NCI-H748 (cell line): ENCODE measurements around the gene CD300LB.
"Not testable (repeated sequence)": the region's sequence is repeated elsewhere in the genome, so short reads cannot be mapped to it uniquely, and the experiment has no call there.

Experiments used
- DNase-seq: peaks from one replicate; lab custom pipeline; 2025; ENCODE audit not compliant: unreplicated experiment; lab: John Stamatoyannopoulos, UW

CD300LB gene

DNA sequence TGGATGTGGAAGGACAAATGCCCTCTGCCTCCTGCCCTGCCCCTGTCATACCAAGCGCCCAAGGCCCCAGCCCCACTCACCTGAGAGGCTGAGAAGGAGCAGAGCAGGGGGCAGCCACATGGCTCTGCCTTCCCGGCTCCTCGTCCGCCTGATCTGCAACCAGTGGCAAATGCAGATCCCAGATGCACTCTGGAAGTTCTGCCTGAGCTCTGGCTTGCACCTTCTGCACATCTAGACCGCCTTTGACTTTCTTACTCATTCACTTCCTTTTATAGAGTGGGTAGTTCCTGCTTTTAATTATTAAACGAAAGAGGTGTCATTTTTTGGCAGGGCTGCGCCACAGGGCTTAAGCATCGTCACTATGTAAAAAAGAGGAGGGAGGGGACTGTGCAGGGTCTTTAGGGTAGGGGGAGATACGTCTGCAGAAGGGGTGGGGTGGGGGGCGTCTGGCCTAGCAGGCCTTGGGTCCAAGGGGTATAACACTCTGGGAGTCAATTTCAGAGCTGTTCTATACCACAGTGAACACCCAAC, at the start of gene CD300LB:
TSS of gene CD300LB (minus strand) at position 245 of the 531 bp plus-strand sequence. CDS start at position 120, 125 bp downstream.
- no peak for DNase-seq

DNA sequence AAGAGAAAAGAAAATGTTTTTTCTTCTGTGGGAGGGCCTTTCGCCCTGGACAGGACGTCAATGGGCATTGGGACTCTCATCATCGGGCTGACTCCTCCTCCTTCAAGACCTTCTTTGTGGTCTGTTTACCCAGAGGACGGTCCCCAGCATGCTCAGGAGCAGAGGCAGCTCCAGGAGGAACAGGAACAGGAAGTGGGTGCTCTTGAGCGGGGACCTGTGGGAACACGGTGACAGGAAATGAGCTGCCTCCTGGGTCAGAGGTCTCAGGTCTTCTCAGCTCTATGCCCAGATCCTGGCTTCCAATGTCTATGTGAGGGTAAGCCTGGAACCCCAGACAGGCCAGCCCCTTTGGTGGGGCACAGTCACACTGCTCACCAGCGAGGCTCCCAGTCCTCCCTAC, 48.6 kb upstream of the CD300LB start:
- DNase-seq: no peak

DNA sequence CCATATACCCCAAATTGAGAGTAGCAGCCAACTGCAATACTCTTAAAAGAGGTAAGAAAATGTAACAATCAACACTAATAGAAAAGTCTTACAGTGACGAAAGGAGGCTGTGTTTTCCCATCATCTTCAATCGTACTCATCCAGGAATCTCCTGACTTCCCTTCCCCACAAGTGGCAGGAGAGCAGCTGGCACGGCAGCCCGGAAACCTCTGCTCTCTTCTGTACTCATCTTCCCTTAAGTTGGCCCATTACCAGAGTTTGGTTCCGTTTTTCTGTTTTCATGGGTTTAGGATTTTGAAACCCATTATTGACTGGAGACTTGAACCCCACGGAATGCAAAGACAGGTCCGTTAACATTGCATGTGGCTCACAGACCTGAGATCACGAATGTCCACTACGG, 47.7 kb upstream of the CD300LB start:
- DNase-seq: no peak

DNA sequence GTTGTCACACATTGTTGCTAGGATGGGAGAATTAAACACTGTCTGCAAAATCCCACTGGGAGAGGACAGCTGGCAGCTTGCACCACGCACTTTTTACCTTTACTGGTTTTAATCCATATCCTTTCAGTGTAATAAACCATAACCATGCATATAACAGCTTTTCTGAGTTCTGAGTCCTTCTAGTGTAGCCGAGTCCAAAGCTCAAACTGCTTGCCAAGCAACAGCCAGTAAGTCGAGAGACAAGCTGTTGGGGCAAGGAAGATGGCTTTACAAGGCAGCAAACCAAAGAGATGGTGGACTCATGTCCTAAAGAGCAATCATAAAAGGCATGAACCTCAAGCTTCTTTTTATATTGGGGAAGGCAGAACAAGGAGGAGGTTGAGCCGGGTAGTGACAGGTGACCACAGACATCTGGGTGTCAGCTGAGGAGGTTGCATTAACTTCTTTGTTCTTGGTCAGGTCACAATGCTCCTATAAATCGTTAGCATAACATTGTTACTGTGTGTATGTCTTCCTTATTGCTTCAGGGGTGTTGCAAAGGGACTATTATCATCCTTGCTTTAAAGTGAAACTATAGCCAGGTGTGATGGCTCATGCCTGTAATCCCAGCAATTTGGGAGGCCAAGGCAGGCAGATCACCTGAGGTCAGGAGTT, 43.3 kb upstream of the CD300LB start:
- no peak for DNase-seq

DNA sequence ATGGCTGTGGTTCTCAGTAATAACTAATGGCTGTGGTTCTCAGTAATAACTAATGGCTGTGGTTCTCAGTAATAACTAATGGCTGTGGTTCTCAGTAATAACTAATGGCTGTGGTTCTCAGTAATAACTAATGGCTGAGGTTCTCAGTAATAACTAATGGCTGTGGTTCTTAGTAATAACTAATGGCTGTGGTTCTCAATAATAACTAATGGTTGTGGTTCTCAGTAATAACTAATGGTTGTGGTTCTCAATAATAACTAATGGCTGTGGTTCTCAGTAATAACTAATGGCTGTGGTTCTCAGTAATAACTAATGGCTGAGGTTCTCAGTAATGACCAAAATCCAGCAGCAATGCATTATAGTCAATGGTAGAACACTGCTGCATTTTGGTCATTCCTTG, 42.4 kb upstream of the CD300LB start:
- not testable (repeated sequence) for DNase-seq

DNA sequence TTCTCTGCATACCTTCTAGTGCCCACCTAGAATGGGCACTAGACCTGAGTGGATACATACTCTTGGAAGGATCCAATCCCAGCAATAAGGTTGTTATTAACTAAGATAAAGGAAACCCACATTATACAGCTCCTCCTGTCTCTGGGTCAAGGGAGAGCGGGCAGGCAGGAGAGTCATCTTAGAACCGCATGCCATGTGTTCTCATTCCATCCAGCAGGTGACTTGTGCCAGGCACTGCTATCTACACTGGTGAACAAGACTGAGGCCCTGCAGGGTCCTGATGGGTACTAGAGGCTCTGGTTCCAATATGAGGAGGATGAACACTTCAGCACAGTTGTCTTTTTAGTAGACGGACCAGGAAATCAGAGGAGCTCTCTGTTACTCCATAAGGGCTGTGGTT, 41.9 kb upstream of the CD300LB start:
- no peak for DNase-seq

DNA sequence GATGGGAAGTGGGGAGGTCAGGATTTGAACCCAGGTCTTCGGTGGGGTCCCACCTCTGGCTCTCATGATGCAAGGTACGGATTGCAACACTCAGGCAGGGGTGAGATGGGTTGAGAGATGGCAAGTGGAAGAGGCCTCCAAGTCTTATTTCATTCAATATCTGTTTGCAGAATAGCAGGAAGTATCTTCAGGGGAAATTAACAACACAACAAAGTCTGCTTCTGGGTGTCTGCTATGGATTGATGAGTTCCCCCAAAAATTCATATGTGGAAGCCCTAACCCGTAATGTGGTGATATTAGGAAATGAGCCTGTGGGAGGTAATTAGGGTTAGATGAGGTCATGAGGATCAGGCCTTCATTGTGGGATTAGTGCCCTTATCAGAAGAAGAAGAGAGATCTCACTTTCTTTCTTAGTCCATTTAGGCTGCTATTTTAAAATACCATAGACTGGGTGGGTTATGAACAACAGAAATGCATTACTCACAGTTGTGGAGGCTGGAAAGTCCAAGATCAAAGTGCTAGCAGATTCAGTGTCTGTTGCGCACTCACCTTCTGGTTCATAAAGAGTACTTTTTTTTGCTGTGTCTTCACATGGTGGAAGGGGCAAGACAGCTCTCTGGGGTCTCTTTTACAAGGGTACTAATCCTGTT, 40.5 kb upstream of the CD300LB start:
- no peak for DNase-seq

DNA sequence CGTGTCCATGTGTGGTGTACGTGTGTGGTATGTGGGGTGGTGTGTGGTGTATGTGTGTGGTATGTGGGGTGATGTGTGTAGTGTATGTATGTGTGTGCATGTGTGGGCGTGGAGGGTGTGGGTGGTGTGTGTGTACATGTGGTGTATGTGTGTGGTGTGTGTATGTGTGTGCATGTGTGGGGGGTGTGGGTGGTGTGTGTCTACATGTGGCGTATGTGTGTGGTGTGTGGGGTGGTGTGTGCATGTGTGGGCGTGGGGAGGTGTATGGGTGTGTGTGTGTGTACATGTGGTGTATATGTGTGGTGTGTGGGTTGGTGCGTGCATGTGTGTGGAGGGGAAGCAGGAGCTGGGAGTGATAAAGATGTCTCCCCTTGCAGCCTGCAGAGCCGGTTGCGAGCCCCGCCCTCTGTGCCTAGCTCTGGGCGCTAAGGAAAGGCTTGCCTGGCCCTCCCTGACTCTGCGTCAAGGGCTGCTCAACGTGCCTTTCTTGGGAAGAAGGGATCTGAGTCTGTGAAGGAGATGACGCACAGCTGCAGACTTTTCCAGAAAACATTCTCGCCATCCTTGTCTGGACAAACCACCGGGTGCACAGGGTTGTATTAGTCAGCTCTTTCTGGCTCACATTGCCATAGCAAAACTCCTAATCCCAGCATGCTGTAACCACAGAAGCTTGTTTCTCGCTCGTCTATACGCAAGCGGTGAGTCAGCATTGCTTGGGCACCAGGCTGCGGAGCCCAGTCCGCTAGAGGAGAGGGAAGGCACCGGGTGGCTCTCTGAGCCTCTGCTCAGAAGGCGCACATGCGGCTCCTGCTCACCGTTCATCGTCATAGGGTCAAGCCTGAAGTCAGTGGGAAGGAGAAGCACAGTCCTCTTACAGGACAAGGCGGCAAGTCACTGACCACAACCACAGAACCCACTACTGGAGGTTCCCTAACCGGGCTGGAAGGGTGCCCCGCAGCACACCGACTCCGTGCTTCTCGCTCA, 38.0 kb upstream of the CD300LB start:
- DNase-seq: no peak

DNA sequence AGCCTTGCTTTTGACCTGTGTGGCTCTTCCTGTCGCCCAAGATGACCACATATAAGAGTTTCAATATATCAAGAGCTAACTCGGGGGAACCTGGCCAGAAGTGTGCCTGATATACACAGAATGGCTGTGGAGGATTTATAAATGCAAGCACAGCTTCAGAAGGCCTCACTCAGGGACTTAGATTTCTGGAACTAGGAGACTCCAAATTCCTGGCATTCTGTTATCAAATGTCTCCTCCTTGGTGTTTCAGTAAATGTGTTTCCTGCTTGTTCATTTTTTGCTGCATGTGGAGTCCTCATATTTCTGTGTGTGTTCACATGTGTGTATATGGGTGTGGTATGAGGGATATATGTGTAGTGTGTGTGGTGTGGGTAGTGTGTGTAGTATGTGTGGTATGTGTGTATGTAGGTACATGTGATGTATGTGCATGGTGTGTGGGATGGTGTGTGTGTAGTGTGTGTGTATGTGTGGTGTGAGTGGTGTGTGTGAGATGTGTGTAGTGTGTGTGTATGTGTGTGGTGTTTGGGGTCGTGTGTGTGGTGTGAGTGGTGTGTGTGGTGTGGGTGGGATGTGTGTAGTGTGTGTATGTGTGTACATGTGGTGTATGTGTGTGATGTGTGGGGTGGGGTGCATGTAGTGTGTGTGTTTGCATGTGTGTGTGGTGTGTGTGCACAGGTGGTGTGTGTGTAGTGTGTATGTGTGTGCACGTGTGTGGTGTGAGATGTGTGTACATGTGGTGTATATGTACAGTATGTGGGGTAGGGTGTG, 37.0 kb upstream of the CD300LB start:
- no peak for DNase-seq

DNA sequence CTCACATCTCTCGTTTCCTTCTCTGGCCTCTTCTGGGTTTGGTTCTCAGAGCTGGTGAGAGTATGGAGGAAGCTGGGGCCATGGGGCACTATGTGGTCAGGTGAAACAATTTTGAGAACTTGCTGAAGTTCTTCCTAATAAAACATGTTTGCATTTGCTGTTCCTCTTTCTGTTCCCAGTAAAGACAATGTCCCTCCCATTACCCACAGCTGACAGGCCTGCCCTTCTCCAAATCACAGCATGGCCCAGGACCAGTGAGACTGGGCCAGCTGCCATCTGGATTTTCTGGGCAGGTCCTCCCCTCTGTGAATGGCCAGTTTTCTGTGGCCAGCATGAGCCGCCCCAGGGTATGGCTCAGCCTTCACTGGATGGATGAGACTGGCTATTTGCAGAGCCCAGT, 36.1 kb upstream of the CD300LB start, which contains the start of gene CD300H:
TSS of gene CD300H (minus strand) at position 113 of the 400 bp plus-strand sequence.
- DNase-seq: no peak

DNA sequence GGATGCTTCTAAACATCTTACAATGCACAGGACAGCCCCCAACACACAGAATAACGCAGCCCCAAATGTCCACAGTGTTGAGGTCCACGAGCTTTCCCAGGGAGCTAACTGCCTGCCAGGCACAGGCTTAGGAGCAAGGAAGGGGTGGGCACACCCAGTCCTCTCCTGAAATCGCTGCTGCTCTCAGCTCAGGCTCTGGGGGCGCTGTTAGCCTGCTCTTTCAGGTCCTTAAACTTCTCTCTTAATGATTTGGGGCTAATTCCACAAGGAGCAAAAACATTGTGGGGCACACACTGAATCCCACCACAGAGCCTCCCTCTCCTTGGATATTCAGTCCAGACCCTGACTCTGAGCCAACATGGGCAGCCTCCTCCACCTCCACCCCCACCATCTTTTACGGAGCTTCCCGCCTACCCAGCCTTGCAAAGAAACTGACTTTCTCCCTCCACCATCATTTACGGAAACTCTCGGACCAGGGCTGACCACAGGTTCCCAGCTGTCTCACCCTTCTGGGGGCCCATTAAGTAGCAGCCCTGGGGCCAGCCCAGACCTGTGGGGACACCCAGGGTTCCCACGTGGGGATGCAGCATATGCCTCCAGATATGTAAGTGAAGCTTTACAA, 35.0 kb upstream of the CD300LB start:
- peak; percentile 36 for DNase-seq

DNA sequence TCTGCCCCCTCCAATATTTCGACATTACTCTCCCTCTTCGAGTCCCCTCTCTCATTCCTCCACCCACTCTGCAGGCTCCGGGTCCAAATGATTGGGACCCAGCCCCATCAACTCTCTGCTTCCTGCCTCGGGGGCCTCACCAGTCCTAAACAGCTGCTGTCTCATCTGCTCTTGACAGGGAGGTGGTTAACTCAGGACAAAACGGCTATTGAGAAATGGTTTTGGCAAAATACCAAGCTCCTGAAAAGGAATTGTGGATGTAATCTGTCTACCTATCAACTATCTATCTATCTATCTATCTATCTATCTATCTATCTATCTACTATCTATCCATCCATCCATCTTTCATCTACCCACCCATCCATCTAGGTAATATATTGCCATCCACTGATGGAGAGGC, 33.9 kb upstream of the CD300LB start:
- DNase-seq: no peak

DNA sequence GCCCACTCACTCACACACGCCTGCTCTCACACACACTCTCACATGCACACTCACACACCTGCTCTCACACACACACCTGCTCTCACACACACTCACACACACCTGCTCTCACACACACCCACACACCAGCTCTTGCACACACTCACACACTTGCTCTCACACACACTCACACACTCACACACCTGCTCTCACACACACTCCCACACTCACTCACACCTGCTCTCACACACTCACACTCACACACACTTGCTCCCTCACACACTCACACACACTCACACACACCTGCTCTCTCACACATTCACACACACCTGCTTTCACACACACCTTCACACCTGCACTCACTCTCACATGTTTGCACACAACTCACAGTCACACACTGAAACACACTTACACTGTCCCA, 32.1 kb upstream of the CD300LB start:
- DNase-seq: no peak

DNA sequence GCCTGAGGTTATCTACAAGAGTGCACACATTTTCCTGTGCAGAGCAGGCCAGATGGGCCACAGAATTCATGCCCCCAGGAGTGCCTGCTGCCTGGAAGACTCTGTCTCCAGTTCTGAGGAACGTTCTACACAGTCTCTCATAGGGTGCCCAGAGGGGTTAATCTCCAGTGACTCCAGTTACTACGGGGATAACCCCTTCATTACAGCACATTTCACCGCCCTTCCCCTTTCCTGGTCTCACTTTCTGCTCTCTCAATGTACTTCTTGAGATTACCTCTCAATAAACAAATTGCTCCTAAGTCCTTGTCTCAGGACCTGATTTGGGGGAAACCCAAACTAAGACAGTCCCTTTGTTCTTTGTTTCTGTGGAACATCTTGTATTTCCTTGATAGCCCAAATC, 30.3 kb upstream of the CD300LB start:
- no peak for DNase-seq

DNA sequence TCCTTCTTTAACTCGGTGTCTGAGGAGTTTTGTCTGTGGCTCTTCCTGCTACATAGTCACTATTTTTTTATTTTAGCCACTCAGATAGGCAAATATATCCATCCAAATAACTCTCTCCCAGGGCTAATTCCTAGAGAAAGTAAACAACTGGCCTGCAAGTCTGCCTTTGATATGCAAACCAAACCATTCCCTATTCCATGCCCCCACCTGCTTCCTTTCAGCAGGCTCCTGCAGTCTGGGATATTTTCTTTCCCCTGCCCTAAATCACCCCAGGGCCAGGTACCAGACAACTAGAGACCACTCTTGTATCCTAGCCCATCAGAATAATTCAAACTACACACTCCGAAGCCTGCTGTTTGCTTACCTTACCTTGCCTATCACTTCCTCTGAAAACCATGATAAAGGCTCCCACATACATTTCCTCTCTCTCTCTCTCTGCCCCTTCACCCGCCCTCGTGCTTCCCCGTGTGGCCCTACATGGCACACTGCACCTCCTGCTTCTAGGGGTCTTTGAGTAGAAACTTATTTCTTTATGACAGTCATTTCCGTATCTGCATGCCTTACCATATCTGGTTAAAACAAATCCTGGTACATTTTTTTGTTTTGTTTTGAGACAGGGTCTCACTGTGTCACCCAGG, 27.7 kb upstream of the CD300LB start:
- no peak for DNase-seq

DNA sequence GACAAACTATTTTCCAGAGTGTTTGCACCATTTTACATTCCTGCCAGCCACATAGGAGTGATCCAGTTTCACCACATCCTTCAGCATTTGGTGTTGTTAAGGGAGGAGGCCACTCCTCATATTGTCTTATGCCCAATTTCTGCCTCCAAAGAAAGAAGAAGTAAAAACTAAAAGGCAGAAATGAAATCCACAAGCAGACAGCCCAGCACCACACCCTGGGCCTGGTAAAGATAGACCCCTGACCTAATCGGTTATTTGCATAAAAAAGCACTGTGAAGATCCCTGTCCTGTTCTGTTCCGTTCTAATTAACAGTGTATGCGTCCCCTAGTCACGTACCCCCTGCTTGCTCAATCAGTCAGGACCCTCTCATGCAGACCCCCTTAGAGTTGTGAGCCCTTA, 27.1 kb upstream of the CD300LB start:
- not testable (repeated sequence) for DNase-seq

DNA sequence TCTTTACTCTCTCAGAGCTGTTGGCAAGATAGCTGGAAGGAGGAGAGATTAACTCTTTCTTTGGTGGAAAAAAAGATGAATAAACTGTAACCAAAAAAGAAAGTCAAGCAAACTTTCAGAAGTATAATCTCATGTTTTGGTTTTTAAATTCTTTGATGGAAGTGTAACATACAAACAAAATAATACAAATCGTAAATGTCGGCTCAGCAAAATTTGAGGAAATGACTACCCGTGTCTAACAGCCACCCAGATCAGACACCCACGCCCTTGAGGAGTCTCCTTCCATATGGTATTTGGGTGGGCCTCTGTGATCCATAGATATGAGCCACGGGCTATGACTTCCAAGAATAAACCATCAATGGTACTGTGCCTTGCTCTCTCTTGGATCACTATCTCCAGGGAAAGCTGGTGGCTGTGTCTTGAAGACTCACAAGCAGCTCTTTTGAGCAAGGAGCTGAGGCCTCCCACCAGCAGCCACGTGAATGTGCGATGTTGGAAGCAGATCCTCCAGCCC, 24.2 kb upstream of the CD300LB start:
- no peak for DNase-seq

DNA sequence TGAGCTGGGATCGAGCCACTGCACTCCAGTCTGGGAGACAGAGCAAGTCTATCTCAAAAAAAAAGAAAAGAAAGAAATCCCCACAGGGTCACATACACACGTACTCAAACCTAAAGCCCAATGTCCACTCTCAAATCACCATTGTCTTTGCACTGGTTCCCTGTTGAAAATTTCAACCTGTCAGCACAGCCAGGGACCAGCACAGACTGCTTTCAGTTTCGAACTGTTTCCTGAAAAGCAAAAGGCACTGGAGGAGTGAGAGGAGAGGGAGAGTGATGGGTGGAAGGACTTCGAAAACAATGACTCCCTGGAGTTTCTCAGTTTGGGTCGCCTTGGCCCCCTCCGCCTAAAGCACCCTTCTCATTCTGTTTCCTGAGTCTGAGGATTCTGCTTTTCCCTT, 23.6 kb upstream of the CD300LB start:
- no peak for DNase-seq

DNA sequence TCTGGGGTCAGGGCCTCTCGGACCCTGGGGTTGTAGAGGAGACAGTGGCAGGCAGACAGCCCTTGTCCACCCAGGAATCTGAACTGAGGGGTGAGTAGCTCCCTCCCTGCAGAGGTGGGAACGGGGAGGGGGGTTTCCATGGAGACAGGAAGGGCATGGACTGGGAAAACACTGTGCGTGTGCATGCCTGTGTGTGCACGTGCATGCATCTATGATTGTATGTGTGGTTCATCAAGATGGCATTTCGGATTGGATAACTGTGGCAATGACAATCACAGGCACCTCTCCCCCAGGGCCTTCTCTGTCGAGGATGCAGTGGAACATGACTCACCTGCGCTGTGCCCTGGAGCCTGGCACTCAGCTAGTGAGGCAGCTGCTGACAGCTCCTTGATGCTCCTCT, 20.8 kb upstream of the CD300LB start:
- DNase-seq: peak; percentile 4

DNA sequence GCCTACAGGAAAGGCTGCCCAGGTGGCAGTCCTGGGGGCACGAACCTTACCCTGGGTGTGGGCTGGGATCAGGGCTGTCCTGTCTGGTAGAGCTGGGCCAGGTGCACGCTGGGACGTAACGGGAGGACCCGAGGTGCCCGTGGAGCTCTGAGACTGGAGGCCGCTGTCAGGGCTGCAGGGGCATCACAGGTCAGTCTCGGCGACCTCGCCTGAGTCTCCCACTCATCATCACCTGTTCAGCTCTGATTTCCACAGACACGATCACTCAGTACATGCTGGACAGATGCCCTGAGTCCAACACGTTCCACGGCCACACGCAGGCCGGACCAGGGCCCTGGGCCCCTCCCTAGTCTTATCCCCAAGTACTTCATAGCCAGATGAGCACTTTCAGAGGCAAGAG, 19.3 kb upstream of the CD300LB start:
- no peak for DNase-seq
